NCI-H460 (cell line): ENCODE measurements around the gene IKBIP. TPM values are rescaled to one million over a fixed set of nuclear protein-coding genes. Genes with fewer than 3 reads are reported as not detected.
"Not testable (repeated sequence)": the region's sequence is repeated elsewhere in the genome, so short reads cannot be mapped to it uniquely, and the experiment has no call there.

ENCODE experiments used
- DNase-seq: peaks from one replicate; pipeline ENCODE4 v3.0.0-alpha.2; 2016; ENCODE audit warnings: low read depth; ENCODE audit errors: extremely low read depth
- total RNA-seq: library from RNA; depleted of rRNA; stranded (reverse); fragments of >200 nt; shearing (Covaris generic); gene quantifications from 2 replicates; pipeline ENCODE4 v1.2.3, GENCODE V29; 2014

Gene IKBIP
- total RNA-seq, 1 experiment from 2014 or later: 43.3 TPM

GRCh38 chr12:98638009-98638408, 6.6 kb downstream of the IKBIP start:
- DNase-seq: no peak

GRCh38 chr12:98637068-98637467, 7.5 kb downstream of the IKBIP start:
- no peak for DNase-seq

- DNase-seq: no peak
These were observed 8.8 kb downstream of the IKBIP start for GRCh38 chr12:98635657-98636323.

- DNase-seq: no peak
These were observed 25.6 kb downstream of the IKBIP start for GRCh38 chr12:98618952-98619351.

GRCh38 chr12:98612696-98613334, 31.8 kb downstream of the IKBIP start:
- DNase-seq: no peak

GRCh38 chr12:98610596-98610995, 34.0 kb downstream of the IKBIP start:
- no peak for DNase-seq

- DNase-seq: no peak
These were observed 38.1 kb downstream of the IKBIP start for GRCh38 chr12:98606359-98606988.

GRCh38 chr12:98601924-98602323, 42.7 kb downstream of the IKBIP start:
- DNase-seq: no peak

- not testable (repeated sequence) for DNase-seq
These were observed 47.3 kb downstream of the IKBIP start for GRCh38 chr12:98597313-98597712.

- no peak for DNase-seq
These were observed 49.2 kb downstream of the IKBIP start for GRCh38 chr12:98595243-98595988.

- no peak for DNase-seq
These were observed 50.3 kb downstream of the IKBIP start for GRCh38 chr12:98594050-98594835.

GRCh38 chr12:98593351-98594049, 51.1 kb downstream of the IKBIP start, which contains the start of gene SLC25A3:
Gene SLC25A3 (plus strand): TSS chr12:98593686. CDS start chr12:98593979, 293 bp downstream.
- DNase-seq: peak; percentile 98

GRCh38 chr12:98592825-98593322, 51.7 kb downstream of the IKBIP start:
- no peak for DNase-seq

- no peak for DNase-seq
These were observed 53.4 kb downstream of the IKBIP start for GRCh38 chr12:98591209-98591608.

GRCh38 chr12:98587084-98587483, 57.5 kb downstream of the IKBIP start:
- no peak for DNase-seq

GRCh38 chr12:98582093-98582492, 62.5 kb downstream of the IKBIP start:
- no peak for DNase-seq

GRCh38 chr12:98581101-98581500, 63.5 kb downstream of the IKBIP start:
- no peak for DNase-seq

GRCh38 chr12:98580695-98581094, 63.9 kb downstream of the IKBIP start:
- no peak for DNase-seq

GRCh38 chr12:98579835-98580234, 64.8 kb downstream of the IKBIP start:
- DNase-seq: no peak

- no peak for DNase-seq
These were observed 65.2 kb downstream of the IKBIP start for GRCh38 chr12:98579347-98579746.
